ENCODE data around the gene FOXF2.
"Not testable (repeated sequence)": the region's sequence is repeated elsewhere in the genome, so short reads cannot be mapped to it uniquely, and the experiment has no call there.

The FOXF2 gene

DNA sequence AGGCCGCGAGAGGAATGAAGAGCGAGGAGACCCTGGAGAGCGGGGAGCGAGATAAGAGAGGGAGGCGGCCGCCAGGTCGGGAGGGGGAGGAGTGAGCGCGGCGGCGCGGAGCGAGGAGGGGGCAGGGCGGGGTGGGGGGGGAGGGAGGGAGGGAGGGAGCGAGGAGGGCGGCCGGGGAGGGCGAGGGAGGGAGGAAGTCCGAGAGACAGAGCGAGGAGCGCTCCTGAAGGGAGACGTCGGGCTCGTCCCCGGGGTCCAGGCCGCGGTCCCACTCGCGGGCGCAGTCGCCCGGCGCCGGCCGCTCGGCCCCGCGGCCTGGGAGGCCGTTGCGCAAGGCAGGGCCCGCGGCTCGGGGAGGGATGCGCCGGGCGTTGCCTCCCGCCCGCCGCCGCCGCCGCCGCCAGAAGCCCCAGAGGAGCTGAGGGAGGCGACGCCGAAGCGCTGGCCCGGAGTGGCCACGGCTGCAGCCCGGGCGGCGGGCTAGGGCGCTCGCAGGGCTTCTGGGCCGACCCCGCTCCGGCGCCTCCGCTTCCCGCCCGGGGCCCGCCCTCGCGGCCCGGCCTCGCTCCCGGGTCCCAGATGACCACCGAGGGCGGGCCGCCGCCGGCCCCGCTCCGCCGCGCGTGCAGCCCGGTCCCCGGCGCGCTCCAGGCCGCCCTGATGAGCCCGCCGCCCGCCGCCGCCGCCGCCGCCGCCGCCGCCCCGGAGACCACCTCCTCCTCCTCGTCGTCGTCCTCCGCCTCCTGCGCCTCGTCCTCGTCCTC lies at the start of gene FOXF2:
Gene FOXF2, plus strand, starts transcription at position 208 of the 764 bp plus-strand sequence. Its CDS starts 372 bp downstream, at position 580.
- DNase-seq: peak; percentile 34

DNA sequence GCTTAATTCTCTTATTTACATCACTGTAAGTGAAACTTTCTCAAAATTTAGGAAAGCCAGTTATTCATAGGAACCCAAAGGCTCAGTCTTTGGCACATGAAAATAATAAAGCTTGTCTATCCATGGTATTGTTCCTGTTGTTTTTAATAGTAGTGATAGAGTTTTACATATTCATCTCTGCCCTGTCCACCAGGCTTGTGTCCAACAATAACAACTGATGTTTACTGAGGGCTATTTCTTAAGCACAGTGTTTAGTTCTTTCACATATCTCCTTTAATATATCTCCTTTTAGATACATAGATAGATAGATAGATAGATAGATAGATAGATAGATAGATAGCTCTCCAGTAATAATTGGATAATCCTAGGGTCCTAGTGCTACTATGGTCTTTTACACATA lies 43.3 kb upstream of the FOXF2 start:
- no peak for DNase-seq

DNA sequence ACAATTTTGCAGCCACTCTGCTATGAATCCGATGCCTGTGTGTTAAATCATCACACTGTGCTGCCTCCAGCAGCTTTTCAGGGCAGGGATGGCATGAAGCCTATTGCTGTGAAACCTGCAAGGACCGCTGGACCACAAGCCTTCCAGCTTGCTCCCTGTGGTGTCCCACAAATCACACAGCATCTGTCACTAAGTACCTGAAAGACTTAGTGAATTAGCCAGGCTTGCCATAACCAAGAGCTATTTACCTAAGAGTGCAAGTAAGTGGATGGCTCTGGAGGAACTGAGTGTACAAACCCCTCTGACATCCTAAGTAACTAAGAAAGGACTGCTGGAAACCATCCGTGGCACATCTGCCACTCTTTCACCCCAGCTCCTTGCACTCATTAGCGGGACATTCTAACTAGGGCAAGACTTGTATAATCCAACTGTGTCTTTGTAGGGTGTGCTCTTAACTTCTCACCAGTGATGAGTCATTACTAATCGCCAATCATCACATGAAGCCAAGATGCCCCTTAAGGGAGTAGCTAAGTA lies 42.8 kb upstream of the FOXF2 start:
- DNase-seq: no peak

DNA sequence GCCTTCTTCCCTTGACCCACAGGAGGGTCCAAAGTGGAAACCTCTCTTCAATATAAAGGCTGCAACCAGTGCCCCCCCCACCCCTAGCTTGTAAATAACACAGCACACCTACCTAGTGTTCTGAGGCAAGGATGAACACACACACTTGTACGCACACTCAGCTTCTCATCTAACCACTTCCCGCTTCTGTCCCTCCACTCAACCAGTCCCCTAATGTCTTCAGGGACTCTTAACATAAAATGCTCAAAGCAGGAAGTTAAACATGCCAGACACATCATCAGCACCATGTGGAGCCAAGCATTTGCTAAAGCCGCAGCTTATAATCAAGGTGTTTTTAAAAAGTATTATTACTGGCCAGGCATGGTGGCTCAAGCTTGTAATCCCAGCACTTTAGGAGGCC lies 42.2 kb upstream of the FOXF2 start:
- DNase-seq: no peak

DNA sequence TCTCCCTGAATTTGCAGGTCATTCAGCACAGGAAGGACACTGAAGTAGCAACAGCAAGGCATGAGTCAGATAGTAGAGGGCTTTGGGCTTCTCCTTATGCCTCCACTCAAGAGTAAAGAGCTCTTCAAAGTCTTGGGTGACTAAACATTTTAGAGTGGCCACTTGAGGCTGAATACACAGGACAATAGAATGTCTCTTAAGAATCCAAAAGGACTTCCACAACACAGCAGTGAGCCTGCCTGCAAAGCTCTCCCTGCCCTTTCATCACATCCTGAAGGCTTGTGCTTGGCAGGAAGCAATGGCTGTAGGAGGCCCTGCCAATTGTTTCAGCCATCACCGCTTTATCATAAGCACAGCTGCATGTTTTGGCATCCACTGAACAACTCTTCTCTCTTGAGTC lies 40.7 kb upstream of the FOXF2 start:
- DNase-seq: no peak

DNA sequence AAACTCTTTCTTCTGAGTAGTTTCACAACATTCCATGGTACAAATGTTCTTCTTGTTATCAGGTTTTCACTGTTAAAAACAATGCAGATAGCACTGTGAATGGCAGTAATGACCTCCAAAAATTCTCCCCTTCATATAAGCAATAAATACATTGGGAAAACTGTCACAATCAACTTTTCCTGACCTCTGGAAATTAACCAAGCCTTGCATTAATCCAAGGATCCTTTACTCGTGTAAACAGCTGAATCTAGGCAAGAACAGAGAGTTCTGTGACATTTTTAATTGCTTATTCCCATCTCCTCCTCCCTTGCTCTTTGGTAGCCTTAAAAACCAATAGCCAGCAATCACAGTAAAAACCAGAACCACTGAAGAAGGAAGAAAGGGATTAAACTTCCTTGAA lies 39.7 kb upstream of the FOXF2 start:
- no peak for DNase-seq

DNA sequence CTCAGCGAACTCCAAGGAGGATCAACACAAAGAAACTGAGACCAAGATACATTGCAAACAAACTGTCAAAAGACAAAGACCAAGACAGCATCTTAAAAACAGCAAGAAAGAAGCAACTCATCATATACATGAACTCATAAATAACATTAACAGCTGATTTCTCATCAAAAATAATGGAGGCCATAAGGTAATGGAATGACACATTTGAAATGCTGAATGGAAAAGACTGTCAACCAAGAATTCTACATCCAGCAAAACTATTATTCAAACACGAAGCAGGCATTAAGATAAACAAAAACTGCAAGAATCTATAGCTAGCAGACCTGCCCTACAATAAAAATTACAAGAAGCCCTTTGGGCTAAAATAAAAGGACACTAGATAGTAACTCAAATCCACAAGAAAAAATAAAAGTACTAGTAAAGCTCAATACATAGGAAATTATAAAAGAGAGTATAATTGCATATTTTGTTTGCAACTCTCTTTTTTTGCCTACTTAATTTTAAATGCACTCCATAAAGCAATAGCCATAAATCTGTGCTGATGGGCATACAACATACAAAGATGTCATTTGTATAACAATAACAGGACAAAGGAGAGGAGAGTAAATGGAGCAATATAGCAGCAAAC lies 37.9 kb upstream of the FOXF2 start:
- no peak for DNase-seq

DNA sequence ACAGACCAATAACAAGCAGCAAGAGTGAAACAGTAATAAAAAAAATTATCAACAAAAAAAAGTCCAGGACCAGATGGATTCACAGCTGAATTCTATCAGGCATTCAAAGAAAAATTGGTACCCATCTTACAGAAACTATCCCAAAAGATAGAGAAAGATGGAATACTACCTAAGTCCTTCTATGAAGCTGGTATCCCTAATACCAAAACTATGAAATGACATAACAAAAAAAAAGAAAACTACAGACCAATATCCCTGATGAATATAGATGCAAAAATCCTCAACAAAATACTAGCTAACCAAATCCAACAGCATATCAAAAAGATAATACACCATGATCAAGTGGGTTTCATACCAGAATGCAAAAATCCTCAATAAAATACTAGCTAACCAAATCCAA lies 34.3 kb upstream of the FOXF2 start:
- not testable (repeated sequence) for DNase-seq

DNA sequence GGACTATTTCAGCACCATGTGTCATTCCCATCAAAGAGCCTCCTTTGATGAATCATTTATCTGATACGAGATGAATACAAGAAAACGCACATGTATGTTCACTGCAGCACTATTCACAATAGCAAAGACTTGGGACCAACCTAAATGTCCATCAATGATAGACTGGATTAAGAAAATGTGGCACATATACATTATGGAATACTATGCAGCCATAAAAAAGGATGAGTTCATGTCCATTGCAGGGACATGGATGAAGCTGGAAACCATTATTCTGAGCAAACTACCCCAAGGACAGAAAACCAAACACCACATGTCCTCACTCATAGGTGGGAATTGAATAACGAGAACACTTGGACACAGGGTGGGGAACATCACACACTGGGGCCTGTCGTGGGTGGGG lies 27.7 kb upstream of the FOXF2 start:
- DNase-seq: not testable (repeated sequence)

DNA sequence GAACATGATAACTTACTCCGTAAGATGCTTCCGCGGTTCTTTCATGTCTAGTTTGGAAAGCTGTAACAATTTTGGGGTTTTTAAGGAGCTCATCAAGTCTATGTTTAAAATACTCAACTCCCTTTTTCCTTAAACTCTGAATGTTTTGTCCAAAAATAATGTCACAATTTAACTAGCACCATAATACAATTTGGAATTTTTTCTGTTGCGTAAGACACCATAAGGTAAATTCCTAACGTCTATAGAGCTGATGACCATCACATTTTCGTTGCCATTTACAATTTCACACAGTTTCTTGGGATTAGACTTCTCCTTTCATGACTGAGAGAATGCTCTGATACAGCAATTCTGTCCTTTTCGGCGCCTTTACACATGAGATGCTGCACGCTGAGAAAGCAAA lies 26.7 kb upstream of the FOXF2 start:
- no peak for DNase-seq

DNA sequence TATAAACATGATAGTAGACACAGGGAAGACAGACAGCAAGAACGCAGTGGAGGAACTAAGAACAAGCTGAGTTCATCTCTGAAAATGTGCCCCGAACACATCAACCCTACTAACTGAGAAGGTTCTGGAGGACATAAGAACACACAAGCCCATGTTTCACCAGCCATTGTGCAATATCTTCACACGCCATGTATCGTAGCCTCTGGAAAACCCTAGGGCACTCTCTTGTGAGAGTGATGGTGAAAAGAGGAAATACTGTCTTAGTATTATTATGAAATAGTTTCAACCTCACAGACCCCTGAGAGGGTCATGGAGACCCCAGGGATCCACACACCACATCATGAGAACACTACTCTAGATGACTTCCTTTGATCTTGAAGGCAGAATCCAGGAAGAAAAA lies 26.1 kb upstream of the FOXF2 start:
- DNase-seq: no peak

DNA sequence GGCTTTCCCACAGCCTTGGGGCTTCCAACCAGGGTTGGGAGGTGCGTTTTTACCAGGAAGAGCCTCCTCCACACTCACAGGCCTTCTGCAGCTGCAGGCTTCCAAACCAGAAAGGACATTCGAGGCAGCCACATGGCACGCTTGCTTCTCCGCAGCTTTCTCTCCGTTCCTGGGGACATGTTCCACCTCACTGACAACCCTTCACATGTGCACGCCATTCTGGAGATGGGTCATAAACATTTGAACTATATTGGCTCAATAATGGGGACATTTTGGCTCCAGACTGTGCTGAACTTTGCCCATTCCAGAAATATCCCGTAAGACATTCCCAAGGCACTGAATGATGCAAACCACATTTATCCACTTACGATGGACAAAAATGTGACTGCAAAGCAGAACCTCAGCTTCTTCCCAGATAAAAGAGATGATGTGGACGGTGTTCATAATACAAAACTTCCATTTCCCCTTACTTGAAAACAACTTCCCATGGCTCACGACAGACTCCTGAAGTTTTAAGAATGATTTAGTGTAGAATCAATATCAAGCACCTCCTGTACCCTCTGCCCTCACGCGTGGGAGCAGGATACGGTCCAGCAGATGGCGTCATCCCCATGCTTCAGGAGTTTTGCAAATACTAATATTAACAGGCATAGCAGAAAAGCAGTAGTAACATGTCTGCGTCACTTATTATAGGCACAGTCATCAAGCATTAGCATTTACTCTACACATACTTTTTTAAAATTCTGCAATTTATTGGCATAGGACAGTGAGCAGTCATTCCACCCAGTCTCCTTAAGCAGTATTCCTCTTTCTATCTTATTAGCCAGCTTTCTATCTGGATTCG lies 25.4 kb upstream of the FOXF2 start:
- DNase-seq: no peak

DNA sequence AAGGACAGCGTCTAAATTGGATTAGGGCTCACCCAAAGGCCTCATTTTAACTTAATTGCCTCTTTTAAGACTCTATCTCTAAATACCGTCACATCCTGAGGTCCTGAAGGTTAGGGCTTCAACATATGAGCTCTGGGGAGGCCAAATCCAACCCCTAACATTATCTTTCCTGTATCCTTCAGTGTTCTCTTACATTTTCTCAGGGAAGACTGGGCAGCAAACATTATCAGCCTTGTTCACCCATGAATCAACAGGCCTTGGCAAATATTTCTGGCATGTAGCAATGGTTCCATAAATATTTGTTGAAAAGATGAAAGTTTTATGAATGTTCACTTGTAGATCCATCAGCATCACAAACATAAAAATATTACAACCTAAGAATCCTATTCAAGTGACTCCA lies 24.6 kb upstream of the FOXF2 start:
- DNase-seq: no peak

DNA sequence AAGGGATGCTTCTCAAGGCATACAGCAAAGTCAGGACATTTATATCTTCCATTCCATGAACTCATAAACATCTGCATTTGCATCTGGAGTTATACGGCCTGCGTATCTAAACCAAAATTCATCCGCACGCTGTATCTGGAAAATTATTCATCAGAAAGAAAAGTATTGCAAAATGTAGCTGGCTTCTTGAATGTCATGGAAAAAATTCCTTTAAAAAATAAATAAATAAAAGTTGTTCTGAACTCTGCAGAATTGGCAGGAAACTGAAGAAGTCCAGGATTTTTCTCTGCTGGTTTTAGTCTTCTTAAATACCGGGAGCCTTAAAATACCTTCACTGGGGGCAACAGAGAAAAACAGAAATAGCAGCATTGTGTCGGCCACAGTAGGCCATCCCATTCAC lies 23.7 kb upstream of the FOXF2 start:
- no peak for DNase-seq

DNA sequence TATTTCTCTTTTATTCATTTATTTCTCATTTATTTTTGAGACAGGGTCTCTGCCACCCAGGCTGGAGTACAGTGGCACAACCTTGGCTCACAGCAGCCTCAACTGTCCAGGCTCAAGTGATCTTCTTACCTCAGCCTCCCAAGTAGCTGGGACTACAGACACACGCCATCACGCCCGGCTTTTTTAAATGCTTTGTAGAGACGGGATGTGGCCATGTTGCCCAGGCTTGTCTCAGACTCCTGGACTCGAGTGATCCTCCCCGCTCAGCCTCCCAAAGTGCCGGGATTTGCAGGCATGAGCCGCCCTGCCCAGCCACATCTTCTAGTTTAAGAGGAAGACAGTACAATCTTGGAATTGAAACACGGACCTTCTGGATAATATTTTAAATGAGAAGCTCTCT lies 21.6 kb upstream of the FOXF2 start:
- no peak for DNase-seq

DNA sequence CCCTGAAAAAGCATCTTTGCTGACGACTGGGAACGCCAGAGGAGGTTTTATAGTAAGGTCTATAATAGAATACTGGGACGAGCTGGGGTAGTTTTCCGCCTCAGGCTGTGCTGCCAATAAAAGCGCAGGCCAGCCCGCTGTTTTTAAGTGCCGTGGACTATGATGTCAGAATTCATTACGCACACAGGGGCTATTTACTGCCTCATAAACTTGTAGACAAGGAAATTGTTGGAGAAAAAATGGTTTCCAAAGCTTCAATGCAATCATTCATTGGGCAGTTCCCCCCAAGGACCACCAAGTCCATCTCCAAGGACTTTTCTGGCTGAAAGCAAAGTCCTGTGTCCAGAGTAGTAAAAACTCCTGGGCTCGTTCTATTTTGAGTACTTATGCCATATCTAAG lies 20.4 kb upstream of the FOXF2 start:
- no peak for DNase-seq

DNA sequence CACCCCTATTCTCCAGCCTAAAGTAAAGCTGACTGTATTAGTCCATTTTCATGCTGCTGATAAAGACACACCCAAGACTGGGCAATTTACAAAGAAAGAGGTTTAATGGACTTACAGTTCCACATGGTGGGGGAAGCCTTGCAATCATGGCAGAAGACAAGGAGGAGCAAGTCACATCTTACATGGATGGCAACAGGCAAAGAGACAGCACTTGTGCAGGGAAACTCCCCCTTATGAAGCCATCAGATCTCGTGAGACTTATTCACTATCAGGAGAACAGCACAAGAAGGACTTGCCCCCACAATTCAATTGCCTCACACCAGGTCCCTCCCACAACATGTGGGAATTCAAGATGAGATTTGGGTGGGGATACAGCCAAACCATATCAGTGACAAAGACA lies 19.7 kb upstream of the FOXF2 start:
- DNase-seq: not testable (repeated sequence)

DNA sequence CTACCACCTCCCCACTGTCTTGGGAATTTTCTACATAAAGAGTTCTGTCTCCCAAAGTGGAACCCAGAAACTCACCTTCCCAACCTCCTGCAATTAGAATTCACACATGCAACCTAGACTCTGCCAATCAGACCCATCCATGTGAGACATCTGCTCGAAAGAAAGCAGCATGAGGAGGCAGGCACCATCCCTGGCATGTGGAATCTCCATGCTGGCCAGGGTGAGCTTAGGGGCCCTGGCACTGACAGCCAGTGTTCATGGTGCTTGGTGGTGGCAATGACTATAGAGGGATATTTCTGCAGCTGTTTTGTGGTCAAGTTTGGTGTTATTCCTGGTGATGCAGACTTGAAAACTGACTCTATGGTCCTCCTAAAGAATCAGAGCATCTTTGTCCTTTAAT lies 17.4 kb upstream of the FOXF2 start:
- DNase-seq: no peak

DNA sequence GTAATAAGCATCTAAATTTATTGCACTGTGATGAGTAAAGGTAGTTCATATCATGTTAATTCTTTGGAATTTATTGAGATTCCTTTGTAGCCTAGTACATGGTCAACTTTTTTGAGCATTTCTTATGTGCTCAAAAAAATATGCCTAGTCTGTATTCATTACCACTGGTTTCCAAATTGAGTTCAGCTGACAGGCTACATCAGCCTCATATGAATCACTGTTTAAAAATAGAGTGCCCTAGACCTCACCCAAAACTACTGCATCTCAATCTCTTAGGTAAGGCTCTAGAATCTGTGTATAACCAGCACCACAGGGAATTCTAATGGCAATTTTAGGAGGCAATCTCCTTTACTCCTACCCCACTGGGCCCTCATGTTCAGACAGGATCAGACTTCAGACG lies 16.7 kb upstream of the FOXF2 start:
- no peak for DNase-seq

DNA sequence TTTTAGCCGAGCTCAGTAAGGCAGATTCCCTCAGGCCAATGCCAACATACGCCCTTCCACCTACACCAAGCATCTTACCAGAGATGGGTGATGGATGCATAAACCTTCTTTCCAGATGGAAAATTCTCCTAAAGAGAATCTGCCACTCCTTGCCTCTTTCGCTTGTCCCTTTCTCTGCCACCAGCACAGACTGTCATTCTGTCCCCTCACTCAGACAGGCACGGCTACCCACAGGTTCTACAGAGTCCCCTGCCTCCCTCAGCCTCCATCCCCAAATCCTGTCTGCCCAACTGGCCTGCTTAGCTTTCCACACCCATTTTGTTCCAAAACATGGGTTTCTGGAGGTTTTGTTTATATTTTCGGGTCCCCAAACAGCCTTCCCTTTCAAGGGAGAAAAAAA lies 12.7 kb upstream of the FOXF2 start:
- DNase-seq: no peak

DNA sequence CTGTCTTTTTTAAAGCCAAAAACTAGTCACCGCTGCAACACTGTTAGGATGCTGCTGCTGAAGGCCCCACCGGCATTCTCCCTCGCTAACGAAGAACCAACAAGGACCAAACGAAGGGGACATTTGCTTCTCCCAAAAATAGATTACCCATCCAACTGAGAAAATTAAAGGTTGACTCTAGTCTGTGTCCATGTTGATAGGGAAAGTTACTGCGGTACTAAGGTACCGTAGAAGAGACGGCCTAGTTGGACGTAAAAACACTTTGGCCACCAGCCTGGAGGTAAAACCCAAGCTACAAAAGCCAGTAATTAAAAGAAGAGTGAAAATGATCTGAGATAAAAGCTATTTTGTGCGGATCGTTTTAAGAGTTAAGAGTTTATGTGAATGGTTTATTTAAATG lies 11.8 kb upstream of the FOXF2 start:
- no peak for DNase-seq

DNA sequence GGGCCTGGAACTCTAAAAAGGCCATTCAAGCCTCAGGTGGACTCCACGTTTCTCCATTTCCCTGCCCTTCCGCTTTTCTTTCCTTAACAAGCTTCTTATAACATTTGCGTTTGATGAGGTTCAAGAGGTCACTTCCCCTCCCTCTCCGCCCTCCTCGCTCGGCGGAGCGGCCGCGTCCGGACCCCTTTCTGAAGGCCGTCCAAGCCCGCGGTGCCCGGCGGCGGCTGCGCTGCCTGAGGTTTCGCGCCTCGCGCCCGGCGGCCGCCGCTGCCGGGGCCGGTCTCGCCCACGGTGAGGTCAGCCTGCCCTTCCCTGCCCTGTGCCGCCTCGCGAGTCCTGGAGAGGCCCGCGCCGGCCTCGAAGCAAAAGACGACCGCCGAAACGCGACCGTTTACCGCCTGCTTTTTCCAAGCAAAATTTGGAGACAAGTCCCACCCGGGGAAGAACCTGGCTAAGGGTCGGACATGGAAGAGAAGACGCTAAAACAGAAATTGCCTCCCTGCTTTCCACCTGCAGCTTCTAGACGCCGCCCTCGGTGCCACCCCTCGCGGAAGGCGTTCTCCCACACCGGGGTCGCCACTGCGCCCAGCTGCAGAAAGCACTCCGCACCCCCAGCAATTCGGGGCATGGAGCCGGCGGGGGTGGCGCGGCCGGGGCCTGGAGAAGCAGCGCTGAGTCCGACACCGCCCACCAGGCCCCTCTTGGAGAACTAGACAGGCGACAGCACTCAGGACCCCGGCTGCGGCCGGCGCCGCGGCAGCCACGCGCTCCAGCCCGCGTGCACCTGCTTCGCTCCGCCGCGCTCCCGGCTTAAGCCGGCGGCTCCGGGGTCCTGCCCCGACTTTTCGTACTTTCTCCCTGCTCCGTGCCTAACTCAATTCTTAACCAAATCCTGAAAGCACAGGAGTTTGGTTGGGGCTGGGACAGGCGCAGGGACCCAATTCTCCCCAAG lies 11.0 kb upstream of the FOXF2 start:
- DNase-seq: no peak

Data from NCI-H1105 (cell line).